Keratinocyte (primary cell): ENCODE measurements around the gene SORL1.

Source experiments
- CTCF ChIP-seq, 3 experiments: IDR thresholded peaks in 1 of 3; conservative IDR thresholded peaks in 1 of 3; optimal IDR thresholded peaks in 1 of 3; 2 replicates in 2 of 3; 3 replicates in 1 of 3; pipeline versions ENCODE3 to v1.5.1; 2011; ENCODE audit warnings: low read length in 3 of 3, mild to moderate bottlenecking in 3 of 3, moderate library complexity in 2 of 3, control low read depth in 1 of 3, inconsistent platforms in 1 of 3; ENCODE audit not compliant: insufficient read depth in 2 of 3; ENCODE audit errors: extremely low read depth in 1 of 3
- EZH2 ChIP-seq: IDR thresholded peaks from one replicate; pipeline ENCODE4 v1.6.1; 2012; ENCODE audit warnings: inconsistent platforms, mild to moderate bottlenecking, low read length, moderate library complexity

GRCh38 chr11:121561716-121562115 lies 109.6 kb downstream of the SORL1 start:
- TF ChIP-seq CTCF (optimal IDR thresholded peaks at IDR 0.05 in 1 of 3, IDR thresholded peaks at IDR 0.05 in 1 of 3, conservative IDR thresholded peaks at IDR 0.05 in 1 of 3; ENCODE audit: extremely low read depth in 1 of 3, insufficient read depth in 2 of 3, low read length in 3 of 3), result no peak
- TF ChIP-seq EZH2, result no peak
